GM12873 (cell line): ENCODE measurements around the gene KRTAP12-1.

Experiments used
- CTCF ChIP-seq: IDR thresholded peaks from 2 replicates; pipeline ENCODE4 v1.5.1; 2012; ENCODE audit warnings: low read depth, mild to moderate bottlenecking, moderate library complexity, low read length, control low read depth; ENCODE audit not compliant: insufficient read depth; ENCODE audit errors: missing control alignments

KRTAP12-1 gene

GRCh38 chr21:44706026-44706705 lies 24.2 kb upstream of the KRTAP12-1 start:
- TF ChIP-seq CTCF: no peak

GRCh38 chr21:44704636-44705001 lies 22.7 kb upstream of the KRTAP12-1 start:
- TF ChIP-seq CTCF: no peak

GRCh38 chr21:44703731-44704635 lies 22.0 kb upstream of the KRTAP12-1 start:
- no peak for TF ChIP-seq CTCF

GRCh38 chr21:44702973-44703730 lies 21.2 kb upstream of the KRTAP12-1 start:
- TF ChIP-seq CTCF: no peak

GRCh38 chr21:44702111-44702972 lies 20.4 kb upstream of the KRTAP12-1 start:
- no peak for TF ChIP-seq CTCF

- TF ChIP-seq CTCF: no peak
Observed at GRCh38 chr21:44701541-44701940, 19.6 kb upstream of the KRTAP12-1 start.
